ENCODE data around the gene IL2RA.

The IL2RA gene

DNA sequence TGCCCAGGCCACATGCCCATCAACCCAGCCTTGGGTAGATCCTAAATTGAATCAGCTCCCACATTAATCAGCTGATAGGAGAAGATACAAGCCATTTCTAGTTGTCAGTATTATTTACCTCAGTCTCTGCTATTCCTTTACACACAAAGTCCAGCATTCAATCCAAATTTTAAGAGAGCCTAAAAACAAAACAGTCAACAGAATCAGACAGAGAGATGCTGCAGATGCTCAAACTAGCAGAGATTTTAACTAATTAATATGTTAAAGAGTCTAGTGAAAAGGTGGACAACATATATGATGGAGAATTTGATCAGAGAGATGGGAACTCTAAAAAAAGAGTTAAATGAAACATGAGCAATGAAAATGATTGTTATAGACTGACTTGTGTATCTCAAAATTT is 70.5 kb downstream of the IL2RA start:
- no peak overlapping the region for H3K4me3 ChIP-seq (ENCODE audit: low read length)
- TF ChIP-seq, protein P1, sequence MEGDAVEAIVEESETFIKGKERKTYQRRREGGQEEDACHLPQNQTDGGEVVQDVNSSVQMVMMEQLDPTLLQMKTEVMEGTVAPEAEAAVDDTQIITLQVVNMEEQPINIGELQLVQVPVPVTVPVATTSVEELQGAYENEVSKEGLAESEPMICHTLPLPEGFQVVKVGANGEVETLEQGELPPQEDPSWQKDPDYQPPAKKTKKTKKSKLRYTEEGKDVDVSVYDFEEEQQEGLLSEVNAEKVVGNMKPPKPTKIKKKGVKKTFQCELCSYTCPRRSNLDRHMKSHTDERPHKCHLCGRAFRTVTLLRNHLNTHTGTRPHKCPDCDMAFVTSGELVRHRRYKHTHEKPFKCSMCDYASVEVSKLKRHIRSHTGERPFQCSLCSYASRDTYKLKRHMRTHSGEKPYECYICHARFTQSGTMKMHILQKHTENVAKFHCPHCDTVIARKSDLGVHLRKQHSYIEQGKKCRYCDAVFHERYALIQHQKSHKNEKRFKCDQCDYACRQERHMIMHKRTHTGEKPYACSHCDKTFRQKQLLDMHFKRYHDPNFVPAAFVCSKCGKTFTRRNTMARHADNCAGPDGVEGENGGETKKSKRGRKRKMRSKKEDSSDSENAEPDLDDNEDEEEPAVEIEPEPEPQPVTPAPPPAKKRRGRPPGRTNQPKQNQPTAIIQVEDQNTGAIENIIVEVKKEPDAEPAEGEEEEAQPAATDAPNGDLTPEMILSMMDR (conservative IDR thresholded peaks at IDR 0.05; ENCODE audit: low read length), result no peak
- no peak for DNase-seq (ENCODE audit: low read depth)

DNA sequence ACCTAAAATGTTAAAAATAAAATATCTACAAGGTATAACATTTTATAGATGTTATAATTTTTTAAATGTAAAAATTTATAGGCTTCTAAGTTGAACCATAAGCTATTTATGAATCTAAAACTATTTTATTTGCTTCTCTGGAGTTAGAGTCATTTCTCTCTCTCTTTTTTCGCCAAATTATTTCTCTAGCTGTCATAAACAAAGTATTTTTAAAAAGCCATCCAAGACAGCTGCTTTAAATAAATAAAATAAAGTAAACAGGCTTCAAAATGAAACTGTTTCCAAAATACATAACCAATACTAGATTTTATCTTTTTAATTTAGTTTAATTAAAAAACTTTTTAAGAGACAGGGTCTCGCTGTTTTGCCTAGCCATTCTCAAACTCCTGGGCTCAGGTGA is 72.4 kb downstream of the IL2RA start:
- no peak overlapping the region for H3K4me3 ChIP-seq (ENCODE audit: low read length)
- TF ChIP-seq, protein P1 (conservative IDR thresholded peaks at IDR 0.05; ENCODE audit: low read length), result no peak
- no peak for DNase-seq (ENCODE audit: low read depth)

DNA sequence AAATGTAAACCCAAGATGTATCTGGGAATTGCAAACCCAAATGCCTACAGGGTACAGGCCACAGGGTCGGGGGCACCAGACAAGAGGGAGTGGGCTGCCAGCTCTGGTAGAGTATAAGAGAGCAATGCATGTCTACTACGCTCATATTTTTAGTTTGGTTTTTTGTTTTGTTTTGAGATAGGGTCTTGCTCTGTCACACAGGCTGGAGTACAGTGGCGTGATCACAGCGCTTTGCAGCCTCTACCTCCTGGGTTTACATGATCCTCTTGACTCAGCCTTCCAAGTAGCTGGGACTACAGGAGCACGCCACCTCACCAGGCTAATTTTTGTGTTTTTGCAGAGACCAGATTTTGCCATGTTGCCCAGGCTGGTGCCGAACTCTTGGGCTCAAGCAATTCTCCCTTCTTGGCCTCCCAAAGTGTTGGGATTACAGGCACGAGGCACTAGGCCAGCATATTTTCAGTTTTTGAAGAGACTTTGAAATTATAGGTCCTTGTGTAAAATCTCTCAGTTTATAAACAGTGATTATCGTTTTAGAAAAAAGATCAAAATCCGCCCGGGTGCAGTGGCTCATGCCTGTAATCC is 73.7 kb downstream of the IL2RA start:
- no peak overlapping the region for H3K4me3 ChIP-seq (ENCODE audit: low read length)
- TF ChIP-seq, protein P1 (conservative IDR thresholded peaks at IDR 0.05; ENCODE audit: low read length), result no peak
- DNase-seq (ENCODE audit: low read depth), result no peak

DNA sequence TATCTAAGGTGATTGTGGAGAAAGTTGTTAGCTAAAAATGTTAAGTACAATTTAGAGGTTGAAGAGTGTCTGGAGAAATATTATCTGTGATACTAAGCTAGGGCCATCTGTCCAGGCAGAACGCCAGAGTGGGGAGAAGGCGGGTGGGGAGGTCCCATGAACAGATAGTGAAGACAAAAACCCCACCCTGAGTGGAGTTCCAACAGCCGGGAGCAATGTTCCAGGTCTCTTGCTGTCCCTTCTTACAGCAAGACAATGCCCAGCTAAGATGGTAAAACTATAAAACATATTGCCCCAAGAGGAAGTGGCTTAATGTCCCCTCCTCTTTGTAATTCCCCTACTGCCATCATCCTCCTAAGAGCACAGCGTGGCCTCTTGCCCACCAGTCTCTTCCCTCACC is 74.4 kb downstream of the IL2RA start:
- DNase-seq (ENCODE audit: low read depth), result no peak

DNA sequence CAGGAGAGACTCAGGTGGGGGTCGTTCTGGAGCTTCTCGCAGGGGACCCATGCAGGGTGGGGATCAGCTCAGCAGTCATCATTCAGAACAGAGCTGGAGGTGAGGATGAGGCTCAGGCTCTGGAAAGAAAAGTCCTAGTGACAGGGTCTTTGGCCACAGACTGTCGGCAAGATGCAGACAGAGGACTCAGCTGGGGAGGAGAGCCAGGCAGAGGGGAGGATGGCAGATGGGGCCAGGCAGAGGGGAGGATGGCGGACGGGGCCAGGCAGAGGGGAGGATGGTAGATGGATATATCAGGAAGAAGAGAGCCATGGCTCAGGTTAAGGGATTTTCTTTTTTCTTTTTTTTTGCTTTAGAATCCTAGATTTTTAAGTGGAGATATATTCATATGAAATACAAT is 77.1 kb downstream of the IL2RA start:
- TF ChIP-seq, protein P1 (conservative IDR thresholded peaks at IDR 0.05; ENCODE audit: low read length), result no peak
- no peak overlapping the region for H3K4me3 ChIP-seq (ENCODE audit: low read length)
- no peak for DNase-seq (ENCODE audit: low read depth)

More for the DNA sequence above, 74.4 kb downstream of the IL2RA start:
- H3K4me3 ChIP-seq (ENCODE audit: low read length), result no peak overlapping the region
- TF ChIP-seq, protein P1 (conservative IDR thresholded peaks at IDR 0.05; ENCODE audit: low read length), result no peak

DNA sequence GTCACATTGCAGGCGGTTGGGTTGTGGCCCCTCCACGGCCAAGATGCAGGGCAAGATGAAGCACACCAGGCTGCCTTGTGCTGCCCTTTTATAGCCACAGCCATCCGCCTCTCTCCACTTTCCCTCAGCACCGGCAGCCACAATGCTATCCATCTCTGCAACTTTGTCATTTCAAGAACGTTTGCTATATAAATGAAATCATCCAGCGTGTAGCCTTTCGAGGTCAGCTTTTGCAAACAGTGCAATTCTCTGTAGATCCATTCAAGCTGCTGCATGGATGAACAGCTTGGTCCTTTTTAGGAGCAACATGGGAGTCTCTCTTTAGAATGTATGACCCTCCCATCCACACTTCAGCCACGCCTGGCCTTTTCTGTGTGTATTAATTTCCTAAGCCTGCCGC is 78.4 kb downstream of the IL2RA start:
- TF ChIP-seq, protein P1 (conservative IDR thresholded peaks at IDR 0.05; ENCODE audit: low read length), result no peak
- no peak overlapping the region for H3K4me3 ChIP-seq (ENCODE audit: low read length)
- no peak for DNase-seq (ENCODE audit: low read depth)

DNA sequence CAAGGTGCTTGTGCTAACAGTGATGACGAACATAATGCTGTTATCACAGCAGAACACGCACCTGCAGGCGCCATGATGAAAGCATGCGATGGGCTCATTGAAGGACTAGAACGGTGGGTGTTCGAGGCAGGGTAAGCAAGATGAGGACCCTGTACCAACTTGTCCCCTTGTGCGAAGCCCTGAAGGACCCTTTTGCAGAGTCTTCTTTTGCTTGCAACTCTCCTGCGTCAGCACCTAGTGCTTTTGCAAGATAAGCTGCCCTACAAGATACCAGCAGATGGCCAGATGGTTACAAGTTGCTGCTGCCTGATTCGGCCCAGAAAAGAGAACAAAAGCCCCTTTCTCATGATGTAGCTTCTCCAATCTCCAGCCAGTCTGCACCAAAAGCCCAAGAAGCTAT is 80.6 kb downstream of the IL2RA start:
- DNase-seq (ENCODE audit: low read depth), result no peak
- no peak overlapping the region for H3K4me3 ChIP-seq (ENCODE audit: low read length)
- TF ChIP-seq, protein P1 (conservative IDR thresholded peaks at IDR 0.05; ENCODE audit: low read length), result no peak
